T-helper 17 cell (primary cell): ENCODE data around the gene PRDM5. TPM values are rescaled to one million over a fixed set of nuclear protein-coding genes. Genes with fewer than 3 reads are reported as not detected.
A peak's percentile ranks its signal among the peaks of the same experiment; 100 is the strongest.

Experiments
- ATAC-seq: fragments of 150-1000 bp; cut with Tn5 transposase; 2 replicates; pipeline ENCODE4 v1.10.0; 2021; ENCODE audit warnings: mild to moderate bottlenecking, moderate library complexity
- DNase-seq, 3 donors: peaks; one replicate each; pipeline versions ENCODE4 v3.0.0 to v3.0.0-alpha.2; 2020 to 2021
- H3K9me3 ChIP-seq: one replicate; pipeline ENCODE4 v1.7.0; 2013; ENCODE audit warnings: low read length, mild to moderate bottlenecking; ENCODE audit not compliant: control insufficient read depth, poor library complexity, severe bottlenecking
- H3K27ac Mint-ChIP-seq: one replicate; pipeline ENCODE4 v1.8.0; 2022; ENCODE audit warnings: mild to moderate bottlenecking, moderate library complexity, mixed read lengths
- H3K27me3 Mint-ChIP-seq: one replicate; pipeline ENCODE4 v1.8.0; 2022; ENCODE audit warnings: mixed read lengths
- H3K36me3 Mint-ChIP-seq: one replicate; pipeline ENCODE4 v1.8.0; 2022; ENCODE audit warnings: low read depth, mixed read lengths
- H3K4me1 Mint-ChIP-seq: one replicate; pipeline ENCODE4 v1.8.0; 2022; ENCODE audit warnings: mild to moderate bottlenecking, mixed read lengths
- H3K4me3 Mint-ChIP-seq: one replicate; pipeline ENCODE4 v1.8.0; 2022; ENCODE audit warnings: mild to moderate bottlenecking, moderate library complexity, mixed read lengths
- total RNA-seq, 4 donors: library from RNA in 2 of 4; stranded (reverse) in 2 of 4; gene quantifications; one replicate each; pipeline ENCODE4 v1.2.3 and lab custom pipeline; 2022 to 2026

Gene PRDM5
- total RNA-seq, 2 donors from 2014 or later, result 0.15 TPM; not detected in 1

- Mint-ChIP-seq H3K27ac (no peak overlapping the region), H3K36me3 (no peaks in the 10 kb centered on the region), H3K4me3 (no peak overlapping the region), H3K27me3 (peaks cover 5% of the 10 kb centered on the region), H3K4me1 (peaks cover 7% of the 10 kb centered on the region)
- no peak for ATAC-seq
- no peak for DNase-seq
- no peaks in the 10 kb centered on the region for H3K9me3 ChIP-seq
Observed at GRCh38 chr4:120841580-120841979, 80.9 kb downstream of the PRDM5 start.

GRCh38 chr4:120839974-120840751 is 82.4 kb downstream of the PRDM5 start:
- Mint-ChIP-seq H3K27ac (no peak overlapping the region), H3K4me1 (peaks cover 7% of the 10 kb centered on the region), H3K4me3 (no peak overlapping the region), H3K36me3 (peaks cover 3% of the 10 kb centered on the region), H3K27me3 (peaks cover 5% of the 10 kb centered on the region)
- DNase-seq (no peak), ATAC-seq (no peak)
- H3K9me3 ChIP-seq, result no peaks in the 10 kb centered on the region

- Mint-ChIP-seq H3K4me1 (peaks cover 2% of the 10 kb centered on the region), H3K27me3 (peaks cover 5% of the 10 kb centered on the region), H3K36me3 (peaks cover 3% of the 10 kb centered on the region), H3K27ac (no peak overlapping the region), H3K4me3 (no peak overlapping the region)
- no peaks in the 10 kb centered on the region for H3K9me3 ChIP-seq
- ATAC-seq (no peak), DNase-seq (peak in 1 of 3 donors; percentile 7)
Observed at GRCh38 chr4:120839334-120839973, 83.1 kb downstream of the PRDM5 start.

GRCh38 chr4:120838784-120839183 is 83.7 kb downstream of the PRDM5 start:
- no peak overlapping the region for H3K27ac Mint-ChIP-seq
- no peaks in the 10 kb centered on the region for H3K4me1 Mint-ChIP-seq
- H3K9me3 ChIP-seq, result no peaks in the 10 kb centered on the region
- H3K36me3 Mint-ChIP-seq, result peaks cover 3% of the 10 kb centered on the region
- no peak overlapping the region for H3K4me3 Mint-ChIP-seq
- peaks cover 5% of the 10 kb centered on the region for H3K27me3 Mint-ChIP-seq
- ATAC-seq, result no peak
- DNase-seq, result no peak

GRCh38 chr4:120837656-120838055 is 84.9 kb downstream of the PRDM5 start:
- peaks cover 3% of the 10 kb centered on the region for H3K36me3 Mint-ChIP-seq
- DNase-seq, result no peak
- H3K27ac Mint-ChIP-seq, result no peak overlapping the region
- peaks cover 5% of the 10 kb centered on the region for H3K27me3 Mint-ChIP-seq
- H3K4me1 Mint-ChIP-seq, result no peaks in the 10 kb centered on the region
- no peak overlapping the region for H3K4me3 Mint-ChIP-seq
- ATAC-seq, result no peak
- H3K9me3 ChIP-seq, result no peaks in the 10 kb centered on the region

GRCh38 chr4:120835342-120835741 is 87.2 kb downstream of the PRDM5 start:
- Mint-ChIP-seq H3K4me1 (no peaks in the 10 kb centered on the region), H3K27me3 (no peaks in the 10 kb centered on the region), H3K36me3 (peaks cover 3% of the 10 kb centered on the region), H3K4me3 (no peak overlapping the region), H3K27ac (no peak overlapping the region)
- ATAC-seq, result no peak
- no peaks in the 10 kb centered on the region for H3K9me3 ChIP-seq
- no peak for DNase-seq

GRCh38 chr4:120830204-120830603 is 92.3 kb downstream of the PRDM5 start:
- ATAC-seq, result no peak
- Mint-ChIP-seq H3K4me3 (no peak overlapping the region), H3K4me1 (no peaks in the 10 kb centered on the region), H3K36me3 (no peaks in the 10 kb centered on the region), H3K27ac (no peak overlapping the region), H3K27me3 (no peaks in the 10 kb centered on the region)
- no peak for DNase-seq
- no peaks in the 10 kb centered on the region for H3K9me3 ChIP-seq

- no peak overlapping the region for H3K27ac Mint-ChIP-seq
- H3K9me3 ChIP-seq, result no peaks in the 10 kb centered on the region
- no peaks in the 10 kb centered on the region for H3K27me3 Mint-ChIP-seq
- H3K4me3 Mint-ChIP-seq, result no peak overlapping the region
- H3K36me3 Mint-ChIP-seq, result no peaks in the 10 kb centered on the region
- DNase-seq, result no peak
- no peak for ATAC-seq
- H3K4me1 Mint-ChIP-seq, result no peaks in the 10 kb centered on the region
Observed at GRCh38 chr4:120829113-120829831, 93.3 kb downstream of the PRDM5 start.

GRCh38 chr4:120826853-120827252 is 95.7 kb downstream of the PRDM5 start:
- no peaks in the 10 kb centered on the region for H3K4me1 Mint-ChIP-seq
- no peak overlapping the region for H3K4me3 Mint-ChIP-seq
- ATAC-seq (no peak), DNase-seq (no peak)
- H3K27ac Mint-ChIP-seq, result no peak overlapping the region
- H3K36me3 Mint-ChIP-seq, result no peaks in the 10 kb centered on the region
- H3K27me3 Mint-ChIP-seq, result no peaks in the 10 kb centered on the region
- no peaks in the 10 kb centered on the region for H3K9me3 ChIP-seq

GRCh38 chr4:120826449-120826848 is 96.1 kb downstream of the PRDM5 start:
- H3K27ac Mint-ChIP-seq, result no peak overlapping the region
- no peak for ATAC-seq
- DNase-seq, result no peak

GRCh38 chr4:120824946-120825345 is 97.6 kb downstream of the PRDM5 start:
- no peak for DNase-seq

More at GRCh38 chr4:120826449-120826848, 96.1 kb downstream of the PRDM5 start:
- Mint-ChIP-seq H3K36me3 (no peaks in the 10 kb centered on the region), H3K4me3 (no peak overlapping the region), H3K4me1 (no peaks in the 10 kb centered on the region), H3K27me3 (no peaks in the 10 kb centered on the region)
- H3K9me3 ChIP-seq, result no peaks in the 10 kb centered on the region

GRCh38 chr4:120821977-120822376 is 100.5 kb downstream of the PRDM5 start:
- H3K27ac Mint-ChIP-seq, result no peak overlapping the region
- H3K27me3 Mint-ChIP-seq, result no peaks in the 10 kb centered on the region
- ATAC-seq (no peak), DNase-seq (no peak)
- H3K4me1 Mint-ChIP-seq, result peaks cover 6% of the 10 kb centered on the region
- no peaks in the 10 kb centered on the region for H3K36me3 Mint-ChIP-seq
- H3K4me3 Mint-ChIP-seq, result no peak overlapping the region
- no peaks in the 10 kb centered on the region for H3K9me3 ChIP-seq

More at GRCh38 chr4:120824946-120825345, 97.6 kb downstream of the PRDM5 start:
- no peak overlapping the region for H3K4me3 Mint-ChIP-seq
- no peaks in the 10 kb centered on the region for H3K36me3 Mint-ChIP-seq
- H3K4me1 Mint-ChIP-seq, result peaks cover 2% of the 10 kb centered on the region
- no peak overlapping the region for H3K27ac Mint-ChIP-seq
- no peaks in the 10 kb centered on the region for H3K9me3 ChIP-seq
- H3K27me3 Mint-ChIP-seq, result no peaks in the 10 kb centered on the region
- ATAC-seq, result no peak

GRCh38 chr4:120821029-120821428 is 101.5 kb downstream of the PRDM5 start:
- H3K36me3 Mint-ChIP-seq, result no peaks in the 10 kb centered on the region
- DNase-seq (no peak), ATAC-seq (no peak)
- no peak overlapping the region for H3K27ac Mint-ChIP-seq
- H3K27me3 Mint-ChIP-seq, result no peaks in the 10 kb centered on the region
- H3K4me1 Mint-ChIP-seq, result peaks cover 11% of the 10 kb centered on the region
- no peak overlapping the region for H3K4me3 Mint-ChIP-seq
- no peaks in the 10 kb centered on the region for H3K9me3 ChIP-seq
